HG03095 (cell line): ENCODE results near the gene CTNNBL1.
"Not testable (repeated sequence)": the region's sequence is repeated elsewhere in the genome, so short reads cannot be mapped to it uniquely, and the experiment has no call there.

Source experiments
- ATAC-seq: cut with Tn5 transposase; IDR thresholded peaks from one replicate; pipeline ENCODE4 v1.9.1; 2021; ENCODE audit warnings: moderate library complexity; ENCODE audit not compliant: unreplicated experiment

Gene CTNNBL1

GRCh38 chr20:37848706-37849105, 154.9 kb downstream of the CTNNBL1 start:
- no peak for ATAC-seq

GRCh38 chr20:37849156-37849555, 155.3 kb downstream of the CTNNBL1 start:
- no peak for ATAC-seq

GRCh38 chr20:37849566-37849965, 155.7 kb downstream of the CTNNBL1 start:
- no peak for ATAC-seq

GRCh38 chr20:37850036-37850592, 156.3 kb downstream of the CTNNBL1 start:
- ATAC-seq: no peak

- ATAC-seq: no peak
Measured at GRCh38 chr20:37850724-37851355, 157.0 kb downstream of the CTNNBL1 start.

- ATAC-seq: no peak
Measured at GRCh38 chr20:37852666-37853065, 158.8 kb downstream of the CTNNBL1 start.

GRCh38 chr20:37853823-37854375, 160.1 kb downstream of the CTNNBL1 start:
- ATAC-seq: peak; percentile 76

GRCh38 chr20:37856034-37856433, 162.2 kb downstream of the CTNNBL1 start:
- not testable (repeated sequence) for ATAC-seq

GRCh38 chr20:37856932-37857660, 163.3 kb downstream of the CTNNBL1 start:
- ATAC-seq: no peak

GRCh38 chr20:37859406-37860171, 165.8 kb downstream of the CTNNBL1 start:
- no peak for ATAC-seq

- ATAC-seq: no peak
Measured at GRCh38 chr20:37863289-37863688, 169.5 kb downstream of the CTNNBL1 start.

GRCh38 chr20:37864298-37864697, 170.5 kb downstream of the CTNNBL1 start:
- no peak for ATAC-seq

GRCh38 chr20:37866051-37866450, 172.2 kb downstream of the CTNNBL1 start:
- ATAC-seq: no peak

- ATAC-seq: no peak
Measured at GRCh38 chr20:37867289-37868195, 173.7 kb downstream of the CTNNBL1 start.

- ATAC-seq: no peak
Measured at GRCh38 chr20:37868851-37869333, 175.1 kb downstream of the CTNNBL1 start.

- ATAC-seq: no peak
Measured at GRCh38 chr20:37869334-37869861, 175.6 kb downstream of the CTNNBL1 start.

GRCh38 chr20:37870294-37870693, 176.5 kb downstream of the CTNNBL1 start:
- no peak for ATAC-seq

GRCh38 chr20:37871751-37872150, 177.9 kb downstream of the CTNNBL1 start:
- ATAC-seq: no peak

GRCh38 chr20:37872161-37872560, 178.3 kb downstream of the CTNNBL1 start:
- ATAC-seq: no peak

GRCh38 chr20:37873884-37874283, 180.1 kb downstream of the CTNNBL1 start:
- no peak for ATAC-seq
